Measurements from ENCODE around the gene ZNF710. TPM values are rescaled to one million over a fixed set of nuclear protein-coding genes. Genes with fewer than 3 reads are reported as not detected.

ZNF710 gene
- total RNA-seq, 1 experiment from 2014 or later = 10.0 TPM

DNA sequence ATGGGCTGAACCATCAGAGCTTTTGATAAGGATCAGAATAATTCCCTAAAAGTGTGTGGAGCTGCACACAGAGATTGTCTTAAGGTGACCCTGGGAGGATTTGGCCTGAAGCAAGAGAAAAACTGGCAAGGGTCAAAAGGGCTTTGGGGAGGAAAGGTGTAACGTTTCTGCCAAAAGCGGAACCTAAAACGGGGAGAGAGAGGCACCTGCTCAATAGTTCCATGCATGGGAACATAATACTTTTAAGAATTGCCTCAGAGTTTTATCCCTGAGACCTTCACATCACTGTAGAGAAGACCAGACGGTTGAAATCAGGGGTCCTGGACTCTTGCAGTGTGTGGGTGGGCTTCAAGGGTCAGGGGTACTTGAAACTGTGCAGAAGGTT, 5.9 kb downstream of the ZNF710 start:
- TF ChIP-seq, protein P1, sequence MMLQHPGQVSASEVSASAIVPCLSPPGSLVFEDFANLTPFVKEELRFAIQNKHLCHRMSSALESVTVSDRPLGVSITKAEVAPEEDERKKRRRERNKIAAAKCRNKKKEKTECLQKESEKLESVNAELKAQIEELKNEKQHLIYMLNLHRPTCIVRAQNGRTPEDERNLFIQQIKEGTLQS (IDR thresholded peaks at IDR 0.05) = no peak
- TF ChIP-seq, protein P2, sequence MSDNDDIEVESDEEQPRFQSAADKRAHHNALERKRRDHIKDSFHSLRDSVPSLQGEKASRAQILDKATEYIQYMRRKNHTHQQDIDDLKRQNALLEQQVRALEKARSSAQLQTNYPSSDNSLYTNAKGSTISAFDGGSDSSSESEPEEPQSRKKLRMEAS (IDR thresholded peaks at IDR 0.05) = no peak
- TF ChIP-seq CEBPB (IDR thresholded peaks at IDR 0.05; ENCODE audit: low read depth) (no peak), EZH2phosphoT487 (IDR thresholded peaks at IDR 0.05; ENCODE audit: borderline replicate concordance) (no peak), POLR2A (IDR thresholded peaks at IDR 0.05; ENCODE audit: borderline replicate concordance, extremely low read depth, insufficient read depth, insufficient read length) (no peak), ZFX (IDR thresholded peaks at IDR 0.05) (no peak), SRF (IDR thresholded peaks at IDR 0.05; ENCODE audit: low read depth) (no peak), SIN3A (IDR thresholded peaks at IDR 0.05; ENCODE audit: low read depth) (no peak), CBX3 (IDR thresholded peaks at IDR 0.05; ENCODE audit: low read depth) (no peak), RAD21 (IDR thresholded peaks at IDR 0.05; ENCODE audit: low read depth) (no peak), EGR1 (IDR thresholded peaks at IDR 0.05; ENCODE audit: low read depth) (no peak), EZH2 (IDR thresholded peaks at IDR 0.05) (no peak), SP1 (IDR thresholded peaks at IDR 0.05; ENCODE audit: low read depth) (no peak), YY1 (IDR thresholded peaks at IDR 0.05; ENCODE audit: extremely low read depth, insufficient replicate concordance, low read depth, low read length) (no peak)
- TF ChIP-seq, protein P3, sequence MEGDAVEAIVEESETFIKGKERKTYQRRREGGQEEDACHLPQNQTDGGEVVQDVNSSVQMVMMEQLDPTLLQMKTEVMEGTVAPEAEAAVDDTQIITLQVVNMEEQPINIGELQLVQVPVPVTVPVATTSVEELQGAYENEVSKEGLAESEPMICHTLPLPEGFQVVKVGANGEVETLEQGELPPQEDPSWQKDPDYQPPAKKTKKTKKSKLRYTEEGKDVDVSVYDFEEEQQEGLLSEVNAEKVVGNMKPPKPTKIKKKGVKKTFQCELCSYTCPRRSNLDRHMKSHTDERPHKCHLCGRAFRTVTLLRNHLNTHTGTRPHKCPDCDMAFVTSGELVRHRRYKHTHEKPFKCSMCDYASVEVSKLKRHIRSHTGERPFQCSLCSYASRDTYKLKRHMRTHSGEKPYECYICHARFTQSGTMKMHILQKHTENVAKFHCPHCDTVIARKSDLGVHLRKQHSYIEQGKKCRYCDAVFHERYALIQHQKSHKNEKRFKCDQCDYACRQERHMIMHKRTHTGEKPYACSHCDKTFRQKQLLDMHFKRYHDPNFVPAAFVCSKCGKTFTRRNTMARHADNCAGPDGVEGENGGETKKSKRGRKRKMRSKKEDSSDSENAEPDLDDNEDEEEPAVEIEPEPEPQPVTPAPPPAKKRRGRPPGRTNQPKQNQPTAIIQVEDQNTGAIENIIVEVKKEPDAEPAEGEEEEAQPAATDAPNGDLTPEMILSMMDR (IDR thresholded peaks at IDR 0.05 in 2 of 3, conservative IDR thresholded peaks at IDR 0.05 in 1 of 3; ENCODE audit: borderline replicate concordance in 1 of 3, insufficient read depth in 1 of 3, low read depth in 2 of 3, low read length in 2 of 3) = no peak
- TF ChIP-seq, protein P4, sequence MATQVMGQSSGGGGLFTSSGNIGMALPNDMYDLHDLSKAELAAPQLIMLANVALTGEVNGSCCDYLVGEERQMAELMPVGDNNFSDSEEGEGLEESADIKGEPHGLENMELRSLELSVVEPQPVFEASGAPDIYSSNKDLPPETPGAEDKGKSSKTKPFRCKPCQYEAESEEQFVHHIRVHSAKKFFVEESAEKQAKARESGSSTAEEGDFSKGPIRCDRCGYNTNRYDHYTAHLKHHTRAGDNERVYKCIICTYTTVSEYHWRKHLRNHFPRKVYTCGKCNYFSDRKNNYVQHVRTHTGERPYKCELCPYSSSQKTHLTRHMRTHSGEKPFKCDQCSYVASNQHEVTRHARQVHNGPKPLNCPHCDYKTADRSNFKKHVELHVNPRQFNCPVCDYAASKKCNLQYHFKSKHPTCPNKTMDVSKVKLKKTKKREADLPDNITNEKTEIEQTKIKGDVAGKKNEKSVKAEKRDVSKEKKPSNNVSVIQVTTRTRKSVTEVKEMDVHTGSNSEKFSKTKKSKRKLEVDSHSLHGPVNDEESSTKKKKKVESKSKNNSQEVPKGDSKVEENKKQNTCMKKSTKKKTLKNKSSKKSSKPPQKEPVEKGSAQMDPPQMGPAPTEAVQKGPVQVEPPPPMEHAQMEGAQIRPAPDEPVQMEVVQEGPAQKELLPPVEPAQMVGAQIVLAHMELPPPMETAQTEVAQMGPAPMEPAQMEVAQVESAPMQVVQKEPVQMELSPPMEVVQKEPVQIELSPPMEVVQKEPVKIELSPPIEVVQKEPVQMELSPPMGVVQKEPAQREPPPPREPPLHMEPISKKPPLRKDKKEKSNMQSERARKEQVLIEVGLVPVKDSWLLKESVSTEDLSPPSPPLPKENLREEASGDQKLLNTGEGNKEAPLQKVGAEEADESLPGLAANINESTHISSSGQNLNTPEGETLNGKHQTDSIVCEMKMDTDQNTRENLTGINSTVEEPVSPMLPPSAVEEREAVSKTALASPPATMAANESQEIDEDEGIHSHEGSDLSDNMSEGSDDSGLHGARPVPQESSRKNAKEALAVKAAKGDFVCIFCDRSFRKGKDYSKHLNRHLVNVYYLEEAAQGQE (IDR thresholded peaks at IDR 0.05; ENCODE audit: low read depth) = no peak
- Histone ChIP-seq H3K27ac (ENCODE audit: low read depth, low read length) (no peak overlapping the region), H3K9me3 (ENCODE audit: control insufficient read depth in 1 of 2, insufficient read depth in 1 of 2, low read depth in 1 of 2, low read length in 2 of 2) (peaks cover 3 to 5% of the 10 kb centered on the region in 2 experiments; a peak in 3 of 4 replicates), H3K4me2 (ENCODE audit: low read length) (no peak overlapping the region), H3K4me3 (replicated peaks in 1 of 2; ENCODE audit: low read depth in 1 of 2, low read length in 2 of 2) (no peak overlapping the region), H3K27me3 (ENCODE audit: insufficient read depth, low read length) (no peaks in the 10 kb centered on the region), H3K79me2 (ENCODE audit: insufficient read depth, low read length) (peaks cover 33% of the 10 kb centered on the region), H3K9ac (ENCODE audit: low read length) (no peak overlapping the region), H3K9me2 (ENCODE audit: insufficient read depth) (no peaks in the 10 kb centered on the region), H3K4me1 (ENCODE audit: control insufficient read depth in 1 of 2, insufficient read depth in 2 of 2, low read length in 2 of 2) (peaks cover 27 to 46% of the 10 kb centered on the region in 2 experiments), H4K20me1 (ENCODE audit: insufficient read depth) (no peaks in the 10 kb centered on the region), H2AFZ (ENCODE audit: low read depth, low read length, poor library complexity, severe bottlenecking) (no peak overlapping the region), H3K36me3 (ENCODE audit: control insufficient read depth in 1 of 2, insufficient read depth in 2 of 2, low read length in 2 of 2) (no peaks in the 10 kb centered on the region)
- CTCF ChIA-PET = no interaction called here
- no TSS peak for BruUV-seq (replicated peaks)
- ATAC-seq (no peak), DNase-seq (ENCODE audit: low read depth, low spot score) (no peak)
- RAD21 ChIA-PET (ENCODE audit: low non-redundant PET in 1 of 2, low total read pairs in 2 of 2, uncharacterized antibody in 2 of 2, unreplicated experiment in 2 of 2) = no interaction called here
- POLR2A ChIA-PET = no interaction called here
- intact Hi-C loops (cut with micrococcal nuclease) = no loop called here
